DND-41 (cell line): ENCODE measurements around the gene PTPRE.

Experiments
- EZH2 ChIP-seq: IDR thresholded peaks from 3 replicates; pipeline ENCODE4 v1.6.1; 2012; ENCODE audit warnings: borderline replicate concordance, low read depth, mild to moderate bottlenecking, moderate library complexity, low read length, inconsistent platforms; ENCODE audit not compliant: severe bottlenecking
- TF ChIP-seq, protein P1 (sequence below): IDR thresholded peaks from 2 replicates; pipeline ENCODE4 v1.5.1; 2012; ENCODE audit warnings: borderline replicate concordance, low read length, moderate library complexity, mild to moderate bottlenecking; ENCODE audit not compliant: poor library complexity, severe bottlenecking; ENCODE audit errors: extremely low read depth

- TF ChIP-seq, protein P1, sequence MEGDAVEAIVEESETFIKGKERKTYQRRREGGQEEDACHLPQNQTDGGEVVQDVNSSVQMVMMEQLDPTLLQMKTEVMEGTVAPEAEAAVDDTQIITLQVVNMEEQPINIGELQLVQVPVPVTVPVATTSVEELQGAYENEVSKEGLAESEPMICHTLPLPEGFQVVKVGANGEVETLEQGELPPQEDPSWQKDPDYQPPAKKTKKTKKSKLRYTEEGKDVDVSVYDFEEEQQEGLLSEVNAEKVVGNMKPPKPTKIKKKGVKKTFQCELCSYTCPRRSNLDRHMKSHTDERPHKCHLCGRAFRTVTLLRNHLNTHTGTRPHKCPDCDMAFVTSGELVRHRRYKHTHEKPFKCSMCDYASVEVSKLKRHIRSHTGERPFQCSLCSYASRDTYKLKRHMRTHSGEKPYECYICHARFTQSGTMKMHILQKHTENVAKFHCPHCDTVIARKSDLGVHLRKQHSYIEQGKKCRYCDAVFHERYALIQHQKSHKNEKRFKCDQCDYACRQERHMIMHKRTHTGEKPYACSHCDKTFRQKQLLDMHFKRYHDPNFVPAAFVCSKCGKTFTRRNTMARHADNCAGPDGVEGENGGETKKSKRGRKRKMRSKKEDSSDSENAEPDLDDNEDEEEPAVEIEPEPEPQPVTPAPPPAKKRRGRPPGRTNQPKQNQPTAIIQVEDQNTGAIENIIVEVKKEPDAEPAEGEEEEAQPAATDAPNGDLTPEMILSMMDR = no peak
- TF ChIP-seq EZH2 = no peak
Observed at GRCh38 chr10:128025951-128026350, 119.0 kb downstream of the PTPRE start.
